ENCODE results near the gene UBL4B.
"Not testable (repeated sequence)": the region's sequence is repeated elsewhere in the genome, so short reads cannot be mapped to it uniquely, and the experiment has no call there.

Gene UBL4B, protein sequence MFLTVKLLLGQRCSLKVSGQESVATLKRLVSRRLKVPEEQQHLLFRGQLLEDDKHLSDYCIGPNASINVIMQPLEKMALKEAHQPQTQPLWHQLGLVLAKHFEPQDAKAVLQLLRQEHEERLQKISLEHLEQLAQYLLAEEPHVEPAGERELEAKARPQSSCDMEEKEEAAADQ

DNA sequence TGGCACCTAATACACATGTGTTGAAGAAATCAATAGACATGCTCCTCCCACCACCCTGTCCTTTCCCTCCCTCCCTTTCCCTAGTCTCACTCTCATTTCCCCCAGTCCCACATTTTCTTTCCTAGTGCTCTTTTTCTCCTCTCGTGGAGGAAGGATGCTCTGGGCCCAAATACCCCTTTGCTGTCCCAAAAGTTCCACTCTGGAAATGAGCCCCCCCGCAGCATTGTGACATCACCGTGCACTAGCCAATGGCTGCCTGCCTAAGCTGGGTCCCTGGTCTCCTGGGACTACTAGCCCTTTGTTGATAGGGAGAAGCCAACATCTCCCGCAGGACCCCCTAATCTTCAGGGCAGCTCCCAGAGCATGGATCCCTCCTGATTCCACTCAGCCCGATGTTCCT is at the start of gene UBL4B:
UBL4B (plus strand) TSS at position 301 of the 400 bp plus-strand sequence; CDS start at position 393, 92 bp downstream.
- DNase-seq (ENCODE audit: low read depth), result no peak

DNA sequence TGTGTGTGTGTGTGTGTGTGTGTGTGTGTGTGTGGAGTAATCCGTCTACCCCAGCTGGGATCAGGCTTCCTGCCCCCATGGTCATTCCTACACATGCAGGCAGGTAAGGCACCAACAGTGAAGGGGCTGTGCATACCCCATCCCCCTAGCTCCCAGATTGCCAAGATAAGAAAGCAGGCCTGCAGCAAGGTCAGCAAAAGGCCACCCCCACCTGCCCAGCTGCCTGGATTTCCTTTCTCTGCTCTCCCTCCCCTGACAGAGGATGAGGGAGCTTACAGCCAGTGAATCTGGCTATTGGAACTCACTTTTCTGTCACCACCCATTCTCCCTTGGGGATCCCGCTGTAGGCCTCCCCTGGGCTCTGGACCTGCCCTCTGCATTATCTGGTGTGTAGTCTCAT is 49.6 kb upstream of the UBL4B start:
- DNase-seq (ENCODE audit: low read depth), result no peak

GRCh38 chr1:110063781-110064180 is 48.5 kb upstream of the UBL4B start:
- DNase-seq (ENCODE audit: low read depth), result no peak

DNA sequence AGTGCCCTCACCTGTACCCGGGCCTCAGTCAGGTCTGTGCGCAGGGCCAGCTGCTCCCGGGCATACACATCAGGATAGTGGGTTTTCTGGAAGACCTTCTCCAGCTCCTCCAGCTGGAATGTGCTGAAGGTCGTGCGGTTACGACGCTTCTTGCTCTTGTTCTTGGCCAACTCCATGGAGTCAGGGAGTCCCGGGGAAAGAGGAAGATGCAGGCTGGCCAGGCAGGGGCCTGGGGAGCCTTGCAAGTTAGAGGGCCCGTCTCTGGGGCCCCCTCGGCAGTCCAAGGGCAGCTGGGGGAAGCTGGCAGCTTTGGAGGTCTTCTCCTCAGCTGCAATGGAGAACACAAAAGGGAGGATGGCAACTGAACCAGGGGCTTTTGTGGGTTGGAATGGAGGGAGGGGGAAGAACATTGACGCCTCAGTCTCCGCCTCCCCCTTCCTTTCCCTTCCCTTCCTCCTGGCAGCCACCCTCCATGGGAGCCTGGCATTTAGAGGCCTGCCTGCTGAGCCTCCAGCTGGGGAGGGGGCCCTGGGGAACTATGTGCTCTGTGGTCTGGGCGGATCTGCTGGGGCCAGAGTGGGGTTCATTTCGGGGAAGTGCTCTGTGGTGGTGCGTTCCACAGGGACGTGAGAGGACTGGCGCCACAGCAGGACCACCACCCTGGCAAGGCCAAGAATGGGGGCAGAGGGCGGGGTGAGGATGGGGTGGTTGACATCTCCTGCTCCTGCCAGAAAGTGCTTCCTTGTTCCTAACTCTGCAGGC is 47.5 kb upstream of the UBL4B start:
- no peak for DNase-seq (ENCODE audit: low read depth)

- no peak for DNase-seq (ENCODE audit: low read depth)
Observed at GRCh38 chr1:110065841-110066240, 46.4 kb upstream of the UBL4B start.

DNA sequence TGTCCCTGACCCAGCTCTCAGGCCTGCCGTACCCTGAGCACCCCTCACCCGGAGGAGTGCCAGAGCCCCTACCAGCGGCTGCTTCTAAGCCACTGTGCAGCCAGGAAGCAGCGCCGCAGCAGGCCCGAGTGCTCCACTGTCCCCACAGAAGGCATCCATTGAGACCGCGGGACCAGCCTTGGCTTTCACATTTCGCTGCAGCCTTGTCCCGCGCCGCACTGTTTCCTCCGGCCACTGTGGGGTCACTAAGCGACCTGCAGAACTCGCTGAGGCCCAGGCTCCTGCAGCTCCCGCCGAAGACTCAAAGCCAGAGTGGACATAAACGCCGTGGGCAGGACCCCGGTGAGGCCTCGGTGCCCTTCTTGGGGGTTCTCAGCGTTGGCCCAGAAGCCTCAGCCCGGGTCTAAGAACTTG is 44.8 kb upstream of the UBL4B start:
- DNase-seq (ENCODE audit: low read depth), result no peak

DNA sequence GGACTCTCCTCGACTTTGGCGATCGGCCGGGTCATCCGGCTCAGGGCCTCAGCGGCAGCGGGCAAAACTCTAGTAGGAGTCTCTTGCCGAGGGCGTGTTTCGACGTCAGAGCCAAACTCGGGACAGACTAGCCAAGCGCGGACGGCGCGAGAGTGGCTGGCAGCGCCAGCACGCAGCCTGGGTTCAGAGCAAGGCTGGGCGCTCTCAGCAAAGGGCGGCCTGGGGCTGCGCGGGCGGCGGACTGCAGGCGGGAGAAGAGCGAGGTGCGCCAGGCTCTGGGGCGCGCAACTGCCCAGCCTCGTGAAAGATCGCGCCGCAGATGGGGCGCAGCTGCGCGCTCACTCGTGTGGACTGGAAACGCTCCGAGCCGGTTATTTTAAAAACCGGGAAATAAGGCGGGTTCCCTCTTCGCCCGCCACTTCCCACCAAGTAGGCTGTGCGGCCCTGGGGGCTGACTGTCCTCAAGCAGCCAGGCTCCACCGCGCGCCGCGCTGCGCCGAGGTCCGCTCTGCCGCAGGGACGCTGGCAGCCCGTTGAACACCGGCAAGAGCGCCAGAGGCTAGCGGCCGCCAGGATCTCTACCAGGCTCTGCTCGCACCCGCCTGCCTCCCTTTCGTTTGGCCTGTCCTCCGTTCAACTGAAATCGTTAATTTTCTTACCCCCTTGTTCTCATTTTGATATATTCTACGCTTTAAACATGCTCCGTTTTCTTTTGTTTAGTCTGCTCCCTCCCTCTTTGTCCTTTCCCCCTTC is 44.2 kb upstream of the UBL4B start:
- no peak for DNase-seq (ENCODE audit: low read depth)

- DNase-seq (ENCODE audit: low read depth), result no peak
Observed at GRCh38 chr1:110068646-110069403, 43.4 kb upstream of the UBL4B start.

GRCh38 chr1:110069404-110070281 is 42.6 kb upstream of the UBL4B start:
- no peak for DNase-seq (ENCODE audit: low read depth)

- DNase-seq (ENCODE audit: low read depth), result no peak
Observed at GRCh38 chr1:110070282-110070669, 42.0 kb upstream of the UBL4B start.

GRCh38 chr1:110070671-110071242 is 41.5 kb upstream of the UBL4B start, which contains the start of gene ALX3:
ALX3 (minus strand) TSS chr1:110070672; CDS start chr1:110070612, 60 bp downstream.
- DNase-seq (ENCODE audit: low read depth), result no peak

GRCh38 chr1:110074166-110074565 is 38.1 kb upstream of the UBL4B start:
- DNase-seq (ENCODE audit: low read depth), result no peak

DNA sequence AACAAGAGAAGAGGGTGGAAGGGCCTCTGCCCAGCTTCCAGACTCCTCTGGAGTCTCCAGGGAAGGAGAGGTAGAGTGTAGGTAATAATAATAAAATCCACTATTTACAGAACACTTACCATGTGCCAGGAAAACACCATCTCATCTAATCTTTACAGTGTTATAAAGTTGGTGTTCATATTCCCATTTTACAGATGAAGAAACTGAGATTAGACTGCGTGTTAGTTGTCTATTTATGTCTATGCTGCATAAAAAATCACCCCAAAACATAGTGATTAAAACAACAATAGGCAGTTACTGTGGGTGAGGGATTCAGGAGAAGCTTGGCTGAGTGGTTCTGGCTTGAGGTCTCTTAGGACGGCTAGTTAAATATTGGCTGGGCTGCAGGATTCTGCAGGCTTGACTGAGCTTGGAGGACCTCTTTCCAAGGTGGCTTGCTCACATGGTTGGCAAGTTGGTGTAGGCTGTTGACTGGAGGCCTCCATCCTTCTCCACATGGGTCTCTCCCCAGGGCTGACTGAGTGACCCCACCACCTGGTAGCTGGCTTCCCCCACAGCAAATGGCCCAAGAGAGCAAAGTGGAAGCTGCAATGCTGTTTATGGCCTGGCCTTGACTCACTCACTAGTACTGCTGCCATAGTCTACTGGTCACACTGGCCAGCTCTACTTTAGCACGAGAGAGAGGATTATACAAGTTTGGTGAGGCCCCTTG is 35.3 kb upstream of the UBL4B start:
- DNase-seq (ENCODE audit: low read depth), result no peak

- not testable (repeated sequence) for DNase-seq (ENCODE audit: low read depth)
Observed at GRCh38 chr1:110079995-110080394, 32.2 kb upstream of the UBL4B start.

DNA sequence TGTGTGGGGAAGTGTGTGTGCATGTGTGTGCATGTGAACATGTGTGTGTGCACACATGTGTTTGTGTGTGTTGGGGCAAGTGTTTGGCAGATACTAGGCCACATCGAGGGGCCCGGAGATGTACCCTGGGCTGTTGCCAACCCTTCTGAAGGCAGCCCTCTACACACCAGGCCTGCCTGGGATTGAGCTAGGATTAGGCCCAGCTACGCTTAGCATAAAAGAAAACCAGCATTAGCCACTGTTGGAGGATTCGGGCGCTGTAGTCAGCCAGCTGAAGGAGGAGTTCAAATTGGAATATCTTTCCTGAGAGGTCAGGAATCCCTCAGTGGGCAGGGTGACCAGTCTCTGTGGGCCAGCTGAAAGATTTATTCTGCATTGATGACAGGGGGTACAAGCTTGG is 31.2 kb upstream of the UBL4B start:
- no peak for DNase-seq (ENCODE audit: low read depth)

GRCh38 chr1:110082477-110082876 is 29.8 kb upstream of the UBL4B start:
- no peak for DNase-seq (ENCODE audit: low read depth)

DNA sequence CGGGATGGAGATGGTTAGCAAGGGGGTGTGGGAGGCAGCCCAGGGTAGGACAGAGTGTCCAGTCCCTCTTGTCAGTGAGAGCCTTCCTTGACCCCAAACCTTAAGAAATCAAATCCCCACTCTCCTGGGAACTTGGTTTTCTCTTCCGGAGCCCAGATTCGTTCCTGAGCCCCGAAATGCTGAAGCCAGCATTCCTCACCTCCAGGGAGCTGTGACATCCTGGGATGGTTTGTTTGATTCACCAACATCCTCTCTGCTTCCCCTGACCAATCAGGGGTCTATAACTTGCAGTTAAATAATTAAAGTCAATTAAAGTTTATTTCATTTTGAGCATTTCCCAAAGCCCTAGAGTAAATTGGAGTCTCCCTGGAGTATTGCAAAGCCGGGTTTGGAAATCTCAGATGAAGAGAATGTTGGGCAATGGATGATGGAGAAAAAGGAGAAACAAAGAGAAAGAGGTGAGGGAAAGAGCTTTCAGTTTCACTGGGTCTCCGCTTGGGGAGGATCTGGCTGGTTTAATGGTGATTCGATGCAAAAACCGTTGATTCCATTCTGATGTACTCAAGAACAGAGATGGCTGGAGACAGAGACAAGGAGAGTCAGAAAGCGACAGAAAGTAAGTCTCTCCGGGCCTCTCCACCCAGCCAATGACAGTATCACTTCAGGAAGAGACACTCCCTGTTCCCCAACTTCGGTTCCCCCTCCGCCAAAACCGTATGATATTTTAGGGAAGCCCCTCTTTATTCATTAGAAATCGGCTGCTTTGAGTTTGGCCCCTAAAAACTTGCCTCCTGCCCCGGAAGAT is 29.0 kb upstream of the UBL4B start:
- DNase-seq (ENCODE audit: low read depth), result no peak

GRCh38 chr1:110083866-110084226 is 28.4 kb upstream of the UBL4B start:
- DNase-seq (ENCODE audit: low read depth), result no peak
